OCI-M1 (cell line): ENCODE data around the gene CORO2B.

Source experiments
- DNase-seq: peaks from one replicate; lab custom pipeline; 2025; lab: John Stamatoyannopoulos, UW

CORO2B gene, protein sequence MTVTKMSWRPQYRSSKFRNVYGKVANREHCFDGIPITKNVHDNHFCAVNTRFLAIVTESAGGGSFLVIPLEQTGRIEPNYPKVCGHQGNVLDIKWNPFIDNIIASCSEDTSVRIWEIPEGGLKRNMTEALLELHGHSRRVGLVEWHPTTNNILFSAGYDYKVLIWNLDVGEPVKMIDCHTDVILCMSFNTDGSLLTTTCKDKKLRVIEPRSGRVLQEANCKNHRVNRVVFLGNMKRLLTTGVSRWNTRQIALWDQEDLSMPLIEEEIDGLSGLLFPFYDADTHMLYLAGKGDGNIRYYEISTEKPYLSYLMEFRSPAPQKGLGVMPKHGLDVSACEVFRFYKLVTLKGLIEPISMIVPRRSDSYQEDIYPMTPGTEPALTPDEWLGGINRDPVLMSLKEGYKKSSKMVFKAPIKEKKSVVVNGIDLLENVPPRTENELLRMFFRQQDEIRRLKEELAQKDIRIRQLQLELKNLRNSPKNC

DNA sequence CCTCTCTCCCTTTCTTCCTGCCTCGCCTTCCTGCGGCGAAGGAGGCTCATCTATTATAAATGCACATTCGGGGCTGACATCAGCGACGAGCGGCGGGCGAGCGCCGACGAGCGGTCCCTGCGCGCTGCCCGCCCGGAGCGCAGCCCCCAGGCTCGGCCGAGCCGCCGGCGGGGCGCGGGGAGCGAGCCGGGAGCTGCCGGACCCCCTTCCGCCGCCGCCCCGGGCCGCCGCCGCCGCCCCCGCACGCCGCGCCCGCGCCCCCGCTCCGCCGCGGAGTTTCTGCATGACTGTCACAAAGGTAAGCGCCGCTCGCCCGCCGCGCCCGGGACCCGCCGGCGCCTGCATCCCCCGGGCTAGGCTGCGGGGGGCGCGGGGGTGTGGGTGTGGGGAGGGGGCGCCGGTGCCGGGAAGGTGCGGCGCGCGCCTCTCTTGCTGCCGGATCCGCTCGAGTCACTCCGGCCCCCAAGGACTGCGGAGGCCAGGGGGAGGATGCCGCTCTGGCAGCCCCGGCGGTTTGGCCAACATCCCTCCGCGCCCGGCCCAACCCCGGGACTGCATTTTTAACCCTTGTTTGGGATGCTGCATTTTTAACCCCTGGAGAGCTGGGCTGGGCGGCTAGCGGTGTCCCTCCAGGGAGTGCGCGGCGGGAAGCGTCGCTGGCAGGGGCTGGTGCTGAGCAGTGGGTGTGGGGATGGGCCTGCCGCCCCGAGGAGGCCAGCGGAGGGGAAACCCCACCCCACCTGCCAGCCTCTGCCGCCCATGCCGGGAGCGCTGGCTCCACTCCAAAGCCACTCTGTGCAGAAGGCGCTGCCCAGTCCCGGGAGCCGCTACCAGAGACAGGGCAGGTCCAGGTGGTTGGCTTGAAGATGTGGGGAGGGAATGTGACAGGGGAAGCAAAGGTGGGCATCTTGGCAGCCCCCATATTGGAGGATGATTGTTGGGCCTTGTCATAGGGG lies at the start of gene CORO2B:
Gene CORO2B (plus strand): TSS at position 14 of the 956 bp plus-strand sequence. CDS start 270 bp downstream, at position 284.
- DNase-seq, result no peak

DNA sequence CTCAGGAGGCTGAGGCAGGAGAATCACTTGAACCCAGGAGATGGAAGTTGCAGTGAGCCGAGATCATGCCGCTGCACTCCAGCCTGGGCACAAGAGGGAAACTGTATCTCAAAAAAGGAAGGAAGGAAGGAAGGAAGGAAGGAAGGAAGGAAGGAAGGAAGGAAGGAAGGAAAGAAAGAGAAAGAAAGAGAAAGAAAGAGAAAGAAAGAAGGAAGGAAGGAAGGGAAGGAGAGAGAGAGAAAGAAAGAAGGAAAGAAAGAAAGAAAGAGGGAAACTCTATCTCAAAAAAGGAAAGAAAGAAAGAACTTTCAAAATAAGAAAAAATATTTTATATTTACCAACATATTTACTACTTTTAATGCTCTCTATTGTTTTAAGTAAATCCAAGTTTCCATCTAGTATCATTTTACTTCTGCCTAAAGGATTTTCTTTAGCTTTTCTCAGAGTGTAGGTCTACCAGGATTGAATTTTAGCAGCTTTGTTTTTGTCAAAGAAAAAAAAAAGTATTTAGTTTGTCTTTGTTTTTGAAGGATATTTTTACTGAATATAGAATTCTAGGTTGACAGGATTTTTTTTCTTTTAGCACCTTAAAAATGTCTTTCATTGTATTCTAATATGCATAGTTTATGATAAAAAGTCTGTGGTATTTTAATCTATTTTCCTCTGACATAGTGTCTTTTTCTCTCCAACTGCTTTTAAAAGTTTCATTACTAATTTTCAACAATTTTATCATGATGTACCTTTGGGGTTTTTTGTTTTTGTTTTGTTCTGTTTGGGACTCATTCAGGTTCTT lies 47.2 kb upstream of the CORO2B start:
- peak; percentile 47 for DNase-seq

DNA sequence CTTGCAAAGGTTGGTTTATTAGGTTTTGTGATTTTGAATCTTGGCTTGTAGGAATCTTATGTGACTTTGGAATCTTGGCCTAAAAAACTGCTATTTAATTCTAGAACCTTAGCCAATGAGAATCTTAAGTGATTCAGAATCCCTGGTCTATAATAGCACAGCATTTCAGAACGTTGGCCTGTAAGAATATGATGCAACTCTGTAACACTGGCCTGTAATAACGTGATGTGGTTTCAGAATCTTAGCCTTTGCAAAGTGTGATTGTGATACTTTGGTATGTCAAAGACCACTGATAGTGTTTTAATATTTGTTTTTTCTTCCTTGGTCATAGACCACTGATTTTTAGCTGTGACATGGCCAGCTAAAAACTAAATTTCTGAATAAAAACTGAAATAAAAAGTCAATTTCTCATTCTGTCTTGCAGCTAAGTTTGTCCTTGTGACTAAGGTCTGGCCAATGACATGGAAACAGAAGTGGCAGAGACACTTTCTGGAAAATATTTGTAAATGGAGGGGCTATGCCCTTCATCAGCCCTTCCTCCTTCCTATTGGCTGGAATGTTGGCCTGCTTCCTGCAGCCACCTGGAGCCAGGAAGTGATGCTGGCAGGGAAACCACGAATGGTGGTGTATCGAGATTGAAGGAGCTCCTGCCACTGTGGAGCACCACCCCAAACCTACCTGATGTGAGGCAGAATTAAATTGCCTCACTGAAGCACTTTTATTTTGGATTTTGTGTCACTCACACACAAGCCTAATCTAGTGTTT lies 42.3 kb upstream of the CORO2B start:
- peak; percentile 89 for DNase-seq

DNA sequence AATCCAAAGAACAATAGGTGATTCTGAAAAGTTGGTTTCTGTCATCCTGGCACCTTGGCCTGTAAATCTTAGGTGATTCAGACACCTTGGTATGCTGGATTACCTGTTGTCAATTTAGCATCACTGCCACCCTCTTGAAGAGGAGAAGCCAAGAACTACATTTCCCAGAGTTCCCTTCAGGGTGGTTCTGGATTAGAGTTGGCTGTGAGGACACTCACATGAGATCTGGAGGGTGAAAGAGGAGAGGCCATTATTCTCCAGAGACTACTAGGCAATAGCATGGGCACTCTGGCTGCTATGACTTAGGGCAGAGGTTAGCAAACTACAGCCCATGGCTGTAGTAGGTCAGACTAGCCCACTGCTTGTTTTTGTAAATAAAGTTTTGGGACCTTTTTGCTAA lies 41.7 kb upstream of the CORO2B start:
- peak; percentile 36 for DNase-seq

DNA sequence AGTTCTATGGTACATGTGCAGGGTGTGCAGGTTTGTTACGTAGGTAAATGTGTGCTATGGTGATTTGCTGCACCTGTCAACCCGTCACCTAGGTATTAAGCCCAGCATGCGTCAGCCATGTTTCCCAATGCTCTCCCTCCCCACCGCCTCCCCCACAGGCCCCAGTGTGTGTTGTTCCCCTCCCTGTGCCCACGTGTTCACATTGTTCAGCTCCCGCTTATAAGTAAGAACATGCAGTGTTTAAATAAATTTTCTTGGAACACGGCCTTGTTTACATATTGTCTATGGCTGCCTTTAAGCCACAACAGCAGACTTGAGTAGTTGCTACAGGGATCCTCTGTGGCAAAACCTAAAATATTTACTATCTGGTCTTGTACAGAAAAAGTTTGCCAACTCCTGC lies 41.3 kb upstream of the CORO2B start:
- DNase-seq, result no peak

DNA sequence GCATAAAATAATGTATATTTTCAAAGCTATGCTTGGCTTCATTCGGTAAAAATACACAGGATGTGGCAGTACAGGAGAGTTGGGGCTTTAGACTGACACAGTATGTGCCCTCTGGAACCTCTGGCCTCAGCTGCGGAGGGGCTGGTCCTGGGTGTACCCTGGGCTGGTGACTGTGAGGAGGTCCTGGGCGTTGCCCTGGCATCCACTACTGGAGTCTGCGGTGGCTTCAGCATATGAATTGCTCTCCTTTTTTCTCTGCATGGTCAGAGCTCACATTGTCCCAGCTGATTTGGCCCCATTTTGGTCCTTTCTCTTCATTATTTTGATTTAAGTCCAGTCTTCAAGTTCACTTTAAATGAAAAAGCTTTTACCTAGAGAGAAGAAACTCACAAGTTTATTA lies 40.5 kb upstream of the CORO2B start:
- no peak for DNase-seq

DNA sequence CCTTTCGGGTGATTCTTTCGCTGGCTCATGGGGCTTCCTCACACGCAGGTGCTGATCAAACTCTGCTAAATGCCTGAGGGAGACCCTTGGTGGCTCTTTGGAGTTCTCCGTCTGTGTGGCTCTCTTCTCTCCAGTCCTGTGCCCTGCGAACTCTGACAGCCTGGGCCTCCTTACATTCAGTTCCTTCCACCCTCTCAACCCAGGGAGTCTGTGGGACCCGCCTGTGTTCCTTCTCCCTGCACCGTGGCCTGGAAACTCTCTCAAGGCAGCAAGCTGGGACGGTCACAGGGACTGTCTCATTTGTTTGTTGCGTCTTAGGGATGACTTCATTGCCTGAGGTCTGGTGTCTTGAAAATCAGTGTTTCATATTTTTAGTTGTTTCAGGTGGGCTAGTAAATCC lies 37.0 kb upstream of the CORO2B start:
- DNase-seq, result no peak

DNA sequence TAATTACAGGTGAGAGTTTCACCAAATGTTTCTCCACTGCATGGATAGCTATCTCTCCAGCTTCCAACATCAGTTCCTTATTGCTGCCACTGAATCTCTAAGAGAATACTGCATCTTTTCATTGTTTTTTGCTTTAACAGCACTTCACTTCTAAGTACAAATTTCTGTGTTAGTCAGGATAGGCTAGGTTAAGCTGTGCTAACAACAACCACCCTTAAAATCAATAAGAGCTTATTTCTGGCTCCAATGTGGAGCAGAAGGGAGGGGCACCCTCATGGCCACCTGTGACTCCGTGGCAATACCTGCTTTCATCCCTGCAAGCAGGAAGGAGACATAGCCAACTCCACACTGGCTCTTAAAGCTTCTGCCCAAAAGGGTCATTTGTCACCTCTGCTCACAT lies 36.4 kb upstream of the CORO2B start:
- DNase-seq, result no peak

DNA sequence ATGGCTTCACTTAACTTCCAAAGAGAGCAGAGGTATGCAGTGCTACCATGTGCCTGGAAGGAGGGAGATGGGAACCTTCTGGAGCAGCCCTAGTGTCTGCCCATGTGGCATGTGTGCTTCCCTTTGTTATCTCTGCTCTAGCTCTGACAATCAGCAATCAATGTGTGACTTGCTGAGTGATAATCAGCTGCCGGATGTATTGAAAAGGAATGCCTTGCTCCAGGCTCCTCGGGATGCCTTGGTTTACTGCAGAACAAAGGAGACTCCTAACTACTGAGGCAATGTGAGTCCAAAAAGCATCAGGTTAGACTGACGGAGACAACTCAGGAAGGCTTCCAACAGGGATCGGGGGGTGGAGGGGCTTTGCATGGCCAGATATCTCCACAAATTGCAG lies 36.0 kb upstream of the CORO2B start:
- DNase-seq, result no peak

DNA sequence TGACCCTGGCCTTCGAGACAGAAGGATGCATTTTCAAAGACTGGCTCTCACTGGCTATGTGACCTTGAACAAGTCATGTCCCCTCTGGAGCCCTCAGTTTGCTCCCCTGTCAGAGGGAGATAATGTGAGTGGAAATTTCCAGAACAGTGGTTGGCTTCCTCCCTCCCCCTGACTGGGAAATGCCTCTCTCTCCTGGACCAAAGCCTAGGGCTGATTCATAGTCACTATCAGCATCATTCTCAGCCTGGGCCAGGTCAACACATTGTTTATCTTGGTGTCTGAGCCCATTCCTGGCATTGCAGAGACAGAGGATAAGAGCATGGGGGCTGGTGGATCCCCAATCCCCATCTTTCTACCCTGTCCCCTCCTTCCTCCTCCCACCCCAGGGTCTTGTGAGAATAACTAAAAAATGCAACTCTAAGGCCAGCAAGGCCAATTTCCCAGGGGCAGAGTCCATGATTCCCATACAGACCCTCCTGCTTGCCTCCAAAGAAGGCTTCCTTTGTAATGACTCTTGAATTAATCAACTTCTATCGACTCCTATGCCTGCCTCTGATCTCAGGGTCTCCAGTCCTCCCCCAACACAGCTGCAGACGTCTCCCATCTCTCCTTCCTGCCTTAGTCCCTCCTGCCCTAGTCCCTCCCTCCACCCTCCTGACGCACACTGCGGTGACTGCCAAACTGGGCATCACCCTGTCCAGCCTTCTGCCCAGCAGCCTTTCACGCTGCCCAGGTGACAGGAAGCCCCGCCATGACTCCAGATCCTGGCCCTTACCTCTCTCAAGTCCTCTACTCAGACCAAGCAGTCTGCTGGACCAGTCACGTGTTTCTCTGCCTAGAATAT lies 35.4 kb upstream of the CORO2B start:
- no peak for DNase-seq

DNA sequence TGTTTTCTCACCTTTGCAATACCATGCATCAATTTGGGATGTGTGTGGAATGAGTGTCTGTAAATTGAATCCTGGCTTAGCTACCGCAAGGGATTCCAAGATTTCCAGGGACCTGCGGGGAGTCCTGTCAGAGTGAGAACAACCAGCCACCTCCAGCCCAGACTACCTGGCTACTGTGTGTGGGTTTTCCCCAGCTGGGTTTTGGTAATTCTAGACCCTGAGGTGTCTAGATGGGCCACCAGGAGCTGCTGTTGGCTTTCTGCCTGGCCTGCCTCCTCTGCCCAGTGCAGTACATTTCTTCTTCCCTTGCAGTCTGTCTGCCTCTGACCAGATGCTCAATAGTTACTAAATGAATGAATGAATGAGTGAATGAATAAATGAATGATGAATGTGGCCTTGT lies 32.5 kb upstream of the CORO2B start:
- DNase-seq, result no peak

DNA sequence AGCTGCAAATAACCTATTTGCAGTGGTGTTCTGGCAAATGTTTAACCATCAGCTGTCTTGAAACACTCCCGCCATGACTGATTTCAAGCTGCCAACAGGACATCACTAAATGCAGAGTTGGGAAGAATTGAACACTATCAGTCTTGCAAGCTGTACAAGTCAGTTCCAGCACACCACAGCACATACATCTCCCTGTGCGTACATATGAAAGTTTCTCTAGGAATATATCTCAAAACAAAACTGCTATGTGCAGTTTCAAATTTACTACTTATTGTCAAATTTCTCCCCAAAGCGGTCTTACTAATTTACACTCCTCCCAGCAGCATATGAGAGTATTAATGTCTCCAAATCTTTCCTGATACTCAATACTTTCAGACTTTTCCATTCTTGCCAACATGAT lies 30.4 kb upstream of the CORO2B start:
- DNase-seq, result no peak

DNA sequence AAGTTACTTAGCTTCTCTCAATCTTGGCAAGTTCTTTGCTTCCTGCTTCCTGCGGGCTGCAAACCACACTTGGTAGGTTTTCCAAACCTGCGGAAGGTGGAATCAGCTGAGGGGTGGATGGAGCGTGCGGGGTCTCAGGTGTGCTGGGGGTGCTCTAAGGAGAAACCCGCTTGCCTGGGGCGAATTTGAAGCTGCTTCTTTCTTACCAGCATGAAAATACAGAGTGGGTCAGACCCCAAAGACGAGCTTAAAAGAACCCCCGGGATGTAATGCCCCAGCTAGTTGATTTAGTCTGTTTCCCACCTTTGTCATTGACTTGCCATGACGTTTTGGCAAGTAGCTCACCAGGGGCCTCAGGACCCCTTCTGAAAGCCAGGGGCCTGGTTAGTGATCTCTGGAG lies 28.8 kb upstream of the CORO2B start:
- DNase-seq, result no peak

DNA sequence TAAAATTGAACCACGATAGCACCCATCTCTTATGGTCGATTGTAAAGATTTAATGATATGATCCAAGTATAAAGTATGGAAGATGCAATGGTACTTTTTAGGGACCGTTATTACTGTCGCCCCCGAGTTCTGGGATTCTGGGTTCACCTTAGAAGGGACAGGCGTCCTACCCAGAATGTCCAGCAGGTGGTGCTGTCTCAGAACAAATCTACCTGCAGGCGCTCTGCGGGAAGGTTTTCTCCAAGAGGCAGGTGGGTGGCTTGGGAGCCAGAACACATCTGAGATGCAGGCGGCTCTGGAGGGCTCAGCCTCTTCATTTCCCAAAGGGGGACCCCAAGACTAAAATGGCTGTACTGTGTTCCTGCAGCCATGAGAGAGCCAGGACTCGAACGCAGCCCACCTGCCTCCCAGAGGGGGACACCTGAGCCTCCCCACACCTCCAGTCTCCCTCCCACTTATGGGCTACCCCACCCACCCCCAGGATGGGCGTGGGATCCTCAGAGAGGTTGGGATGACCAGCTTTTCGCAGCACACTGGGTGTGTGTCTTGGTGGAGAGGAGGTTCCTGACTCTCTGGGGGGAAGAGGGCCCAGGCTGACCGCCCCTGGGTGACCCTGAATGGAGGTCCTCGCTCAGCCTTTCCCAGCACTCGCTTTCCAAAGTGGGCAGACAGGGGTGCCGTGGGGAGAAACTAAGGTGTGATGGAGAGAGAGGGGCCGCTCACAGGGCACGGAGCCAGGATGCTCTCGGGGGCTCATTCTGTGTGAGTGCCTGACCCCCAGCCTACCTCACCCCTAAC lies 28.1 kb upstream of the CORO2B start:
- DNase-seq, result peak; percentile 65

DNA sequence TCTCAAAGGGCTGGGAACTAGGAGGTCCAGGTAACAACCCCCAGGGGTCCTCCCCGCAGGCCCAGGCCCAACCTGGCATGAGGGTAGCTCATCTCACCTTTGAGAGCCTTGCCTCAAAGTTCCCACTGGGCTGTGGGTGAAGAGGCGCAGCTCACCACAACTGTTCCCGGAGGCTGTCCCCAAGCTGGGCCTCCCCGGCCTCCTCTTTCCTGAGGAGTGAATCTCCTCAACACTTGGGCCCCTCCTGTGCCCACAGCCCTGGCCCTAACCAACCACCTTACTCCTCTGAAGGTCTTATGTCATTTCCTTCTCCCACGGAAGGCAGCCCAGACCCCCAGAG lies 27.5 kb upstream of the CORO2B start:
- DNase-seq, result no peak

DNA sequence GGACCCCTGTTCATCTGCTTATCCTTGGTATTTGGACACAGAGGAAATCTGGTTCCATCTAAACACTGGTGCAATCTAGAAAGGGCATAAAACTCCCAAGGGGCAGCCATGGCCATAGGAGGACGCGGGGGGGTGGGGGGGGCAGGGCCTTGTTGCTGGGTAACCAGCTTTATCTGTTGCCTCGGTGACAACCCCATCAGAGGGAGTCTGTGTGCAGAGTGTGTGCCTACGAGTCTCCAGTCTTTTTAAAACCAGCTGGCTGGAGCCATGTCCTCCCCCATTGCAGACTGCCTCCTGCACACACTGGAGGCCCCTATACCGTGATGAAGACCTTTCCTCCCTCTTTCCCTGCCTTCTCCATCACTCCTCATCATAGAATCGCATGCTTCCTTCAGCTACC lies 26.4 kb upstream of the CORO2B start:
- DNase-seq, result no peak

DNA sequence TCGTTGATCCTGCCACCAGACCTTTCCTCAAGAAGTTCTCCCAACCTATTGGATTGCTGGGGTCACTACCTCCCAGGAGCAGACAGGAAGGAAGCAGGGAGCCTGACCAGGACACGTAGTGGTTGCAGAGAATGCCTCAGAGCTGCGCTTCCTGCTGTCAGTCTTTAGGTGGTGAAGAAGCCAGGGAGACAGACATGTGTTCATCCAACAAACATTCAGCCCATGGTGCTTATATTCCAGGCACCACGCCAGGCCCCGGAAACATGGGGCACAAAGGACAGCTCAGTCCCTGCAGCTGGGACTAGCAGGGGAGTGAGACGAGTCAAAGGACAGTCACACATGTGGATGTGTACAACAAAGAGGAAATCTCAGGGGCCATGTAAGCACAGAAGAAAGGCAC lies 26.0 kb upstream of the CORO2B start:
- no peak for DNase-seq

DNA sequence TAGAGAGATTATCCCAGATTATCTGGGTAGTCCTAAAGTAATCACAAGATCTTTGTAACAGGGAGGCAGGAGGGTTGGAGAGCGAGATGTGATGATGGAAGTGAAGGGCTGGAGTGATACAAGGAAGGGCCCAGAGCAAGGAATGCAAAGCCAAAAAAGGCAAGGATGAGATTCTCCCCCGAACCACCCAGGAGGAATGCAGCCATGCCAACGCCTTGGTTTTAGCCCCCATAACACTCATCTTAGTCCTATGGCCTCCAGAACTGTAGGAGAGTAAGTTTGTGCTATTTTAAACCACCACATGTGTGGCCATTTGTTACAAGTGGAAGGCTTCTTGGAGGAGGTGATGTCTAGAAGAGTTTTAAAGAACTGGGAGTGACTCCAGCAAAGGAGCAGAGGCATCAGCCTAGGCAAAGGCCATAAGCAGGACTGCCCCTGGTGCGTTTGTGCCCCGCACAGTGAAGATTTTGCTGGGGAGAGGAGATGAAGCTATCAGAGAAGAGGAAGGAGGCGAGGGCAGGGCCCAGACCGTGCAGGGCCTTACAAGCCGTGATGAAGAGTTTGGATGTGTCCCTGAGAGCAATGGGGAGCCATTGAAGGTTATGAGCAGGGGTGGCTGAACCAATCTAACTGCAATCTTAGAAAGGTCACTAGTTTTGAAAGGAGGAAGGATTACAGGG lies 25.3 kb upstream of the CORO2B start:
- DNase-seq, result no peak
